ENCODE data around the gene GALK2.

GALK2 gene

DNA sequence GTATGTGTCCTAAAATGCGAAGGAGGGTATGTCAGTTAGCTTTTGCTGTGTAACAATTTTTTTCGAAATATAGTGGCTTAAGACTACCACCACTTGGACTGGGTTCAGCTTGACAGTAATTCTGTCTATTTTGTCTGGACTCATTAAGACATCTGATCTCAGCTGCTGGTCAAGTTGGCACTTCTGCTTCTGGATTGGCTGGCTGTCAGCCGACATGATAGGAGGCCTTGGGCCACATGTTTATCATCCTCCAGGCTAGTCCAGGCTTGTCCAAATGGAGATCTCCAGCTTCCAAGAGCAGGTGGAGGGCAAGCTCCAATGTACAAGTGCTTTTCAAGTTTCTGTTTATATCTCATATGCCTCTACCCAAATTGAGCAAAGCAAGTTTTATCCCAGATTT lies 95.9 kb downstream of the GALK2 start:
- DNase-seq: no peak
- Mint-ChIP-seq H3K36me3 (ENCODE audit: low read depth) (peaks cover 31% of the 10 kb centered on the region), H3K27me3 (no peaks in the 10 kb centered on the region), H3K4me3 (no peak overlapping the region), H3K9me3 (no peaks in the 10 kb centered on the region), H3K27ac (no peak overlapping the region), H3K4me1 (ENCODE audit: low read depth) (peaks cover 11% of the 10 kb centered on the region)

DNA sequence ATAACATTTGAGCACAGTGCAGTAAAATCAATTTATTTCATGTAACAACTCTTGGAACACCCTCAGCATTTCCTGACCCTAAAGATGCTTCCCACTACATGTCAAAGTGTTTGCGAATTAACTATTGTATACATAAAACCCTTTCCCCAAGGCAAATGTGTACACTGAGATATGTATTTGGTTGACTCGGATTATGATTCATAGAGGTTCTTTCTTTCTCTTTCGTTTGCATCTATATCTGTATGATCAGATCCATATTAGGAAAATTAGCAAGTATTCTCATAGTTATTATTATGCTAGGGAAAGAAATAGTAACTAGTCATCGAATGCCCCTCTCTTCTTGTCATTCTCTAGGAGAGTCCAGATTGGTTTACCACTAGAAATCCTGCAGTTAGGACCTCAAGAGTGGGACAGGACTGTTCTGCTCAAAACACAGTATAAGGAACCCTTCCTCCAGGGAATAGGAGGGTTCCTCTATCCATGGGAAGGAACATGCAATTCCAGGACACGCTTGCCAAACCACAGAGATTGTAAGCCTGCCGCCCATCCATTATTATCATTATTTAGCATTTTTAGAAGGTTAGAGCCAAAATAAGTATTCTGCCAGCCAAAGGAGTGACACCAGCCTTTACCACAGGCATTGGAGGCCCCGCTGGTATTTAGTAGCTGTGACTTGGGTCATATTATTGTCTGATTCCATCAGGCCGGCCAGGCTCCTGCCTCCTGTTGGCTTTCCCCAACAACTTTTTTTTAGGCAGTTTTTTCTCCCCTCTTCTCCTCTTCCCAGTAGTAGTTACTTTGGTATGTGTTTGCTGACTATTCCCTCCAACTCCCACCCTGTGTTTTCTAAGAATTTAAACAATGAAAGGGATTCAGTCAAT lies 100.7 kb downstream of the GALK2 start:
- Mint-ChIP-seq H3K9me3 (no peaks in the 10 kb centered on the region), H3K36me3 (ENCODE audit: low read depth) (peaks cover 38% of the 10 kb centered on the region), H3K27me3 (no peaks in the 10 kb centered on the region), H3K27ac (no peak overlapping the region), H3K4me3 (no peak overlapping the region), H3K4me1 (ENCODE audit: low read depth) (peaks cover 11% of the 10 kb centered on the region)
- no peak for DNase-seq

DNA sequence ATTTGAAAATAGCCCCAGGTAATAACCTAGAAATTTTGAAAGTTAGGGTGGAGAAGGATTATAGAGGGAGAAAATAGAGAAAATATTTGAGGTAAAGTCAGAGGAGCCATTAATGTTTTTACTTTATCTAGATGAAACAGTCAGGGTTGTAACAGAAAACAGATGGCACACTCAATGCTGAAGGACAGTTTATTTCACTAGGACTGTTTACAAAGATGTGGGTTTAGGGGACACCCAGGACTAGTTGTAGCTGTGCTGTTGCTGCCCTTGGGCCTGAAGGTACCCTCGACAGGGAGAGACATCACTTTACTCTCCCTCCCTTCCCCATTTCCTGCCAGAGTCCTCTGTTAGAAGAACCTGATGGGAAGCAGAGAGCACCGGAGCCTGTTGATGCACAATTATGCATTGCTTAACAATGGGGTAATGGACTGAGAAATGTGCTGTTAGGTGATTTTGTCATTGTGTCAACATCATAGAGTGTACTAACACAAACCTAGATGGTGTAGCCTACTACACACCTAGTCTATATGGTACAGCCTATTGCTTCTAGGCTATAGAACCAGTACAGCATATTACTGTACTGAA lies 103.8 kb downstream of the GALK2 start:
- Mint-ChIP-seq H3K36me3 (ENCODE audit: low read depth) (peaks cover 34% of the 10 kb centered on the region), H3K9me3 (no peaks in the 10 kb centered on the region), H3K4me3 (no peak overlapping the region), H3K4me1 (ENCODE audit: low read depth) (peaks cover 7% of the 10 kb centered on the region), H3K27me3 (no peaks in the 10 kb centered on the region), H3K27ac (no peak overlapping the region)
- no peak for DNase-seq

DNA sequence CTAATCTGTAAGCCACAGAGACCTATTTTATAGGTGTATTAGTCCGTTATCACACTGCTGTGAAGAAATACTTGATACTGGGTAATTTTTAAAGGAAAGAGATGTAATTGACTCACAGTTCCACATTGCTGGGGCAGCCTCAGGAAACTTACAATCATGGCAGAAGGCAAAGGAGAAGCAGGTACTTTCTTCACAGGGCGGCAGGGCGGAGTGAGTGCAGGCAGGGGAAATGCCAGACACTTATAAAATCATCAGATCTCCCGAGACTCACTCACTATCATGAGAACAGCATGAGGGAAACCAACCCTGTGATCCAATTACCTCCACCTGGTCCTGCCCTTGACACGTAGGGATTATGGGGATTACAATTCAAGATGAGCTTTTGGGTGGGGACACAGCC lies 108.7 kb downstream of the GALK2 start:
- DNase-seq: no peak
- Mint-ChIP-seq H3K4me3 (no peak overlapping the region), H3K4me1 (ENCODE audit: low read depth) (no peaks in the 10 kb centered on the region), H3K27me3 (no peaks in the 10 kb centered on the region), H3K27ac (no peak overlapping the region), H3K36me3 (ENCODE audit: low read depth) (peaks cover 54% of the 10 kb centered on the region), H3K9me3 (no peaks in the 10 kb centered on the region)

DNA sequence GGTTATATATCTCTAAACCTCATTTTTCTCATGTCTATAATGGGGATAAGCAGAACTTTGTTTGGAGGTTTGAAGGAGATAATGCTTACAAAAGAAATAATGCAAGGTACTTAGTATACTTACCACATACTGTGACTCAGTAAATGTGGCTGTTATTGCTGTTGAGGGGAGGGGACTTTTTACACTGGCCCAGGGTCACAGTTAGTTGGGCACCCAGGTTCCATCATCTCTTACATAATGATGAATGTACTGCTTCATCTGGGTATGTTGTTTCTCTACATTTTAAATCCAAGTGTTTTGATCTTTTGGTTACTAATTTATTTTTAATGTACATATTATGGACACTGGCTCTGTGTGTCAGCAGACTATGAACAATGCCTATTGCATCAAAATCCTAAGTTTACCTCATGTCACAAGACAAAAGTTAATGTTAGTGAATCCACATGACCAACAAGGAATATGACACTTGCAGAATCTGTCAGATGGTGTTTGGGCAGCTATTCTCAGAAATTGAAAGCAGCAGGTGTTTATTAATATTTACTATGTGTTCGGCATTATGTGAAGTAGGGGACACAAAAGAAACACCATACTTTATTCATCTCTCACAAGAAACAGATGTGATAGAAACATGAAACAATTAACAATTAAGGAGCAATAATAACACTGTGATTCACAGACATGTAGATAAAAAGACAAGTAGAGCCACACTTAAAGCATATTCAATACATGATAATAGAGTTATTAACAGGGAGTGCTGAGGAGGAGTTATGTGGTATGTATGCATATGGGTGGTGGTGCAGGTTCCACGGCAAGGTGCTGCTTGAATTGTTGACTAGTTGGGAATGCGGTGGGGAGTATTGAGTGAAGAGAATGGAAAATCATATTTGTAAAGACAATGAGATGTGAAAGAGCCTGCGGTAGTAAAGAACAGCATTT lies 109.7 kb downstream of the GALK2 start:
- H3K27me3 Mint-ChIP-seq: no peaks in the 10 kb centered on the region
- no peak overlapping the region for H3K27ac Mint-ChIP-seq
- no peak for DNase-seq
- H3K4me1 Mint-ChIP-seq (ENCODE audit: low read depth): no peaks in the 10 kb centered on the region
- peaks cover 59% of the 10 kb centered on the region for H3K36me3 Mint-ChIP-seq (ENCODE audit: low read depth)
- no peaks in the 10 kb centered on the region for H3K9me3 Mint-ChIP-seq
- no peak overlapping the region for H3K4me3 Mint-ChIP-seq

DNA sequence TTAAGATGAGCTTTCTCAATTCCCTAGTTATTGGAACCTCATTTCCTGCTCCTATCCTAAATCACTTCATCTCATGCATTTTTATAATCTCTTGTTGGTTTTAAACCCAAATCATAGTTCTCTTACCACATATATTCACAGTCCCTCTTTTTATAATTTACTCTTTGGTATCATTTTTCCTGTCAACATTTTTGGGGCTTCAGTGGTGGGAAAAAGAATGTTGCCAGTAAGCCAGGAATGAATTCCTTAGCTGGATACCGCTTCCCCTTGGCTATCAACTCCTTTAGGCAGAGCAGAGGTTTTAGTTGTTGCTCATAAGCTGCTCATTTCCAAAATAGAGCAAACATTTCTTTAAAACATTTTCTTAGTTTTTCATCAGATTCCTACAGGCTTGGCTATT lies 112.3 kb downstream of the GALK2 start:
- DNase-seq: no peak
- H3K4me1 Mint-ChIP-seq (ENCODE audit: low read depth): peaks cover 20% of the 10 kb centered on the region
- H3K27ac Mint-ChIP-seq: no peak overlapping the region
- H3K27me3 Mint-ChIP-seq: no peaks in the 10 kb centered on the region
- no peaks in the 10 kb centered on the region for H3K9me3 Mint-ChIP-seq
- H3K4me3 Mint-ChIP-seq: no peak overlapping the region
- peaks cover 79% of the 10 kb centered on the region for H3K36me3 Mint-ChIP-seq (ENCODE audit: low read depth)

DNA sequence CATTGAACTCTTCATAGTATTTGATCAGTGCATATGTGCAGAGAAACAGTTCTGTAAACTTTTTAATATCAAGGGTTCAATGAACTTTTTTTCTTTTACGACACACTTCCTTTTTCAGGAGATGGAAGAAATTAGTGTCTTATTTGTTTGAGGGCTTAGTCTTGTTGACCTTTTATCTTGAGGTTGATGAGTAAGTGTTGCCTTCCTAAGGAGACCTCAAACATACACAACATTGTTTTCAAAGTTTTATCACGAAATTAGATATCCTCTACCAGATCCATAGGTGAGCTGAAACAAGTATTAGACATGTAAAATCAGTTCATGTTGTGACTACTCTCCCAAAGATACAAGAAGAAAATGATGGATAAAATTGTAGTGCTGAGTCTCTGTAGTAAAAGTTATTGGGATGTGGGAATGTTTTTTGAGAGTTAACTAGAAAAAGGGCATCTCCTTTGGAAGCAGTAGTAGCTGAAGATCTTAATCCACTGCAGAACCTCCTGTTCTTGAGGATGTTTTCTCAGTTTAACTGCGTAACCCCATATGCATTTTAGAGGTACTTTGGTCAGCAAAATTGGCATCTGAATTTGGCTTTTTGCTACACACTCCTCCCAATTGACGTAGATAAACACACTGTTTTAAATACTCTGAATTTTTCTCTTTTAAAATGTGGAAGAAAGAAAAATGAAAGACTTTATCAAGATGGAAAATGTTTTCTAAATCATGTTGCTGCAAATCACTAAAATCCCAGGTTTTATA lies 116.8 kb downstream of the GALK2 start:
- Mint-ChIP-seq H3K4me3 (no peak overlapping the region), H3K4me1 (ENCODE audit: low read depth) (peaks cover 33% of the 10 kb centered on the region), H3K27me3 (no peaks in the 10 kb centered on the region), H3K9me3 (no peaks in the 10 kb centered on the region), H3K27ac (peak overlapping the region; percentile 83), H3K36me3 (ENCODE audit: low read depth) (peaks cover 89% of the 10 kb centered on the region)
- DNase-seq: no peak

DNA sequence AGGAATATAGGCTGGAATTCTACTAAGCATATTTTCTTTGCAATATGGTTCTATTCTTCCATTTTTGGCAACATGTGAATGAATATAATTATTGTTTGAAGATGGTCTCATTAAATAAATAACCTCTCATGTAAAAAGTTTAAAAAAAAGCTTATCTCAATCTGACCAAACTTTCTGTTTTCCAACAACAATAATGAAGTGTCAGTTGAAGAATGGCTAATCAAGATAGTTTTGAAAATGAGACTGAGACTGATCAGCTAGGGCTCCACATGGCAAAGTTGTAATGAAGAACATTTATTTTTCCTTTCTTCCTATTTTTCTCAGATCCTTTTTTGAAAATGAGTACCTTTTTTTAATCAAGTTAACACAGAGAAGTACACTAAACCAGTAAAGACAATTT lies 117.4 kb downstream of the GALK2 start:
- no peaks in the 10 kb centered on the region for H3K9me3 Mint-ChIP-seq
- no peak for DNase-seq
- no peak overlapping the region for H3K4me3 Mint-ChIP-seq
- H3K36me3 Mint-ChIP-seq (ENCODE audit: low read depth): peaks cover 91% of the 10 kb centered on the region
- no peak overlapping the region for H3K27ac Mint-ChIP-seq
- H3K4me1 Mint-ChIP-seq (ENCODE audit: low read depth): peaks cover 33% of the 10 kb centered on the region
- no peaks in the 10 kb centered on the region for H3K27me3 Mint-ChIP-seq

DNA sequence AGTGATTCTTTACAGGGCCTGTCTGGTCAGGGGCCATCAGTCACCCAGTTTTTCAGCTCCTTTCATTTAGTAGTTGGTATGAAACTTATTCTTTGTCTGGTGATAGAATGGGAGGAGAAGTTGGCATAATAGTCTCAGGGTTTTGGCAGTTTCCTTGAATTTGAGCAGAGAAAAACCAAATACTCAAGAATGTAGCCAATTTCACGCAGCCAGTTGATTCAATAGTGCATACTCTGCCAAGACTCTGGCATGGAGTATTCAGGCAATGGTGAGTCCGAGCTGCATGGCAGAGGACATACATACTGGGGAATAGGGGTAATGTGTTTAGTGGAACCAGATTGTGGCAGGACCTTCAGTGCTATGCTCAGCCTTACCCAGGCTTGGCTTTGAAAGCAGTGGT lies 118.3 kb downstream of the GALK2 start:
- H3K4me1 Mint-ChIP-seq (ENCODE audit: low read depth): peaks cover 33% of the 10 kb centered on the region
- H3K36me3 Mint-ChIP-seq (ENCODE audit: low read depth): peaks cover 91% of the 10 kb centered on the region

DNA sequence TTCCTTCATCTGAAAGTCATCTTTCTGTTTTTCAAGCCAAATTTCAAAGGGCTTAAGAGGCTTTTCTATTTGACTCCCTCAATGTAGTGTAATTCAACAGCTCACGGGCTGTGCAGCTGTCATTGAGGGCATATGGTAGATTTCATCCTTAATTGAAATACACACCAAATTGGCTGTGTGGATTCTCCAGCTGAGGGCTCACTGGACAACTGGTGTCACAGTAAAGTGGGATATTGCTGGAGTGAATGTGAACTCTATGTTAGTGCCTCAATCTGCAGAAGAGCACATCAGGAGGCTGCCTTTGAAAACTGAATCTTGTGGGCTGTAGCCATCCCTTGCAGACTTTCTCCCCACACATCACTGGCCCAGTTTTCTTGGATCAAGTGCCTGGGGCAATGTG lies 120.1 kb downstream of the GALK2 start:
- peaks cover 32% of the 10 kb centered on the region for H3K4me1 Mint-ChIP-seq (ENCODE audit: low read depth)
- peaks cover 88% of the 10 kb centered on the region for H3K36me3 Mint-ChIP-seq (ENCODE audit: low read depth)
- no peak overlapping the region for H3K4me3 Mint-ChIP-seq
- no peaks in the 10 kb centered on the region for H3K27me3 Mint-ChIP-seq
- H3K27ac Mint-ChIP-seq: no peak overlapping the region
- DNase-seq: no peak
- H3K9me3 Mint-ChIP-seq: no peaks in the 10 kb centered on the region

More for the DNA sequence above, 118.3 kb downstream of the GALK2 start:
- no peaks in the 10 kb centered on the region for H3K9me3 Mint-ChIP-seq
- H3K27ac Mint-ChIP-seq: peak overlapping the region; percentile 22
- no peaks in the 10 kb centered on the region for H3K27me3 Mint-ChIP-seq
- no peak overlapping the region for H3K4me3 Mint-ChIP-seq
- no peak for DNase-seq

DNA sequence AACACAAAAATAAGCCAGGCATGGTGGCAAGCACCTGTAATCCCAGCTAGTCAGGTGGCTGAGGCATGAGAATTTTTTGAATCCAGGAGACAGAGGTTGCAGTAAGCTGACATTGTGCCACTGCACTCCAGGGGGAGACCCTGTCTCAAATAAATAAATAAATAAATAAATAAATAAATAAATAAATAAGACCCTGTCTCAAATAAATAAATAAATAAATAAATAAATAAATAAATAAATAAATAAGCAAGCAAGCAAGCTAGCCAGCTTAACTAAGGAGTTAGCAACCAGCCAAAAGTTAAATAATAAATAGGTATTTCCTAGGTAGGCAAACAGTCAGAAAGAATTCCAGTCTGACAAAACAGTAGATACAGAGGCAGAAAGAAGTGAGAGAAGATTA lies 123.9 kb downstream of the GALK2 start:
- Mint-ChIP-seq H3K4me3 (no peak overlapping the region), H3K4me1 (ENCODE audit: low read depth) (peaks cover 20% of the 10 kb centered on the region), H3K27ac (no peak overlapping the region), H3K27me3 (no peaks in the 10 kb centered on the region), H3K9me3 (no peaks in the 10 kb centered on the region), H3K36me3 (ENCODE audit: low read depth) (peaks cover 90% of the 10 kb centered on the region)
- DNase-seq: no peak

DNA sequence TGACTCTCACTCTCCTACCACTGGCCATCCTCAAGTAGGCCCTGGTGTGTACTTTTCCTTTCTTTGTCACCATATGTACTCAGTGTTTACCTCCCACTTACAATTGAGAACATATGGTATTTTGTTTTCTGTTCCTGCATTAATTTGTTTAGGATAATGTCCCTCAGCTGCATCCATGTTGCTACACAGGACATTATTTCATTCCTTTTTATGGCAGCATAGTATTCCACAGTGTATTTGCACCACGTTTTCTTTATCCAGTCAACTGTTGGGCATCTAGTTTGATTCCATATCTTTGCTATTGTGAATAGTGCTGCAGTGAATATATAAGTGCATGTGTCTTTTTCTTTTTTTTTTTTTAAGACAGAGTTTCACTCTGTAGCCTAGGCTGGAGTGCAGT lies 126.2 kb downstream of the GALK2 start:
- Mint-ChIP-seq H3K9me3 (no peaks in the 10 kb centered on the region), H3K27me3 (no peaks in the 10 kb centered on the region), H3K27ac (no peak overlapping the region), H3K4me1 (ENCODE audit: low read depth) (peaks cover 24% of the 10 kb centered on the region), H3K4me3 (no peak overlapping the region), H3K36me3 (ENCODE audit: low read depth) (peaks cover 90% of the 10 kb centered on the region)
- no peak for DNase-seq

DNA sequence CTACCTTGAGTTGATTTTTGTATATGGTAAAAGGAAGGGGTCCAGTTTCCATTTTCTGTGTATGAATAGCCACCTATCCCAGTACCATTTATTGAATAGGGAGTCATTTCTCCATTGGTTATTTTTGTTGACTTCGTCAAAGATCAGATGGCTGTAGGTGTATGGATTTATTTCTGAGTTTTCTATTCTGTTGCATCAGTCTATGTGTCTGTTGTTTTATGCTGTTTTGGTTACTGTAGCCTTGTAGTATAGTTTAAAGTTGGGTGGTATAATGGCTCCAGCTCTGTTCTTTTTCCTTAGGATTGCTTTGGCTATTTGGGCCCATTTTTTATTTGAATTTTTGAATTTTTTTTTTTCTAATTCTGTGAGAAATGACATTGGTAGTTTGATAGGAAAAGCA lies 127.5 kb downstream of the GALK2 start:
- Mint-ChIP-seq H3K4me1 (ENCODE audit: low read depth) (peaks cover 24% of the 10 kb centered on the region), H3K36me3 (ENCODE audit: low read depth) (peaks cover 88% of the 10 kb centered on the region)

DNA sequence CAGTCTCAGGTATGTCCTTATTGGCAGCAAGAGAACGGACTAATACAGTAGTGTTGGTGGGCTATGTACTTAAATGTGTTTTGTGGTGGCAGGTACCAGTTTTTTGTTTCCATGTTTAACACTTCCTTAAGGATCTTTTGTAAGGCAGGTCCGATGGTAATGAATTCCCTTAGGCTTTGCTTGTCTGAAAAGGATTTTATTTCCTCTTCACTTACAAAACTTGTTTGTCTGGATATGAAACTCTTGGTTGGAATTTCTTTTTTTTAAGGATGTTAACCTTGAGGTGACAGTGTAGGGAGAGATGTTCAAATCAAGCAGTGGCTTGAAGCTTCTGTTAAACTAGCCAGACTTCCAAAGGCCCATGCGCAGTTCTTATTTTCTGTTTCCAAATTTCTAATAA lies 130.8 kb downstream of the GALK2 start:
- Mint-ChIP-seq H3K27me3 (no peaks in the 10 kb centered on the region), H3K9me3 (no peaks in the 10 kb centered on the region), H3K4me3 (no peak overlapping the region), H3K4me1 (ENCODE audit: low read depth) (peaks cover 24% of the 10 kb centered on the region), H3K36me3 (ENCODE audit: low read depth) (peaks cover 87% of the 10 kb centered on the region), H3K27ac (no peak overlapping the region)
- no peak for DNase-seq

More for the DNA sequence above, 127.5 kb downstream of the GALK2 start:
- Mint-ChIP-seq H3K4me3 (no peak overlapping the region), H3K27ac (no peak overlapping the region), H3K27me3 (no peaks in the 10 kb centered on the region), H3K9me3 (no peaks in the 10 kb centered on the region)
- no peak for DNase-seq

Measured in activated T-cell treated with anti-CD3 and anti-CD28 coated beads, Interleukin-2, amount 50 U/mL, for 24 hours (primary cell).